K562 (cell line): ENCODE data around the gene ID2. TPM values are rescaled to one million over a fixed set of nuclear protein-coding genes. Genes with fewer than 3 reads are reported as not detected.
A peak's percentile ranks its signal among the peaks of the same experiment; 100 is the strongest.

Experiments used
- ATAC-seq: fragments of 200-7000 bp; cut with Tn5 transposase; 3 replicates; pipeline ENCODE4 v1.9.1; 2020; ENCODE audit warnings: moderate library complexity
- BruUV-seq: library from RNA; stranded (reverse); fragments of 400-500 nt; replicated peaks from 2 replicates; lab custom pipeline; 2021; lab: Mats Ljungman, UMichigan
- CTCF ChIA-PET: fragments of 300-600 bp; formaldehyde crosslinking; extraction: SDS; loops from one replicate; lab custom pipeline; 2021; ENCODE audit warnings: low intra/inter-chr PET ratio; lab: Yijun Ruan, JAX
- POLR2A ChIA-PET: fragments of 300-600, 350-650 bp; sonication (Branson Sonifier 250); formaldehyde crosslinking; extraction: SDS; loops from one replicate; lab custom pipeline; 2021; ENCODE audit warnings: antibody characterized with exemption, inconsistent platforms; lab: Yijun Ruan, JAX
- DNase-seq, 4 experiments: peaks; one replicate each; pipeline versions ENCODE4 v3.0.0 to v3.0.0-alpha.2; 2011 to 2018; ENCODE audit warnings: low spot score in 3 of 4, mixed read lengths in 3 of 4; ENCODE audit errors: extremely low read depth in 1 of 4
- FAIRE-seq: peaks from 2 replicates; lab custom pipeline; 2011; peaks lifted over from hg19 to GRCh38; lab: Jason Lieb, UNC
- H2AFZ ChIP-seq: 2 replicates; pipeline ENCODE4 v1.6.0; 2011; ENCODE audit warnings: low read depth, low read length, control low read depth, inconsistent platforms
- H3K27ac ChIP-seq: fragments of 200-600 bp; 3 replicates; pipeline ENCODE4 v1.8.0; 2011; ENCODE audit warnings: low read depth, mild to moderate bottlenecking, control low read depth, inconsistent platforms, low read length, moderate library complexity, mixed read lengths; ENCODE audit errors: extremely low read depth
- H3K27me3 ChIP-seq, 2 experiments: fragments of 300-600 bp in 1 of 2; 2 replicates in 1 of 2; 3 replicates in 1 of 2; pipeline versions ENCODE4 v1.6.0 to v1.8.0; 2011; ENCODE audit warnings: inconsistent platforms in 2 of 2, low read length in 2 of 2, mild to moderate bottlenecking in 1 of 2, mixed read lengths in 1 of 2, moderate library complexity in 1 of 2; ENCODE audit not compliant: control insufficient read depth in 2 of 2, insufficient read depth in 2 of 2
- H3K36me3 ChIP-seq: fragments of 300-600 bp; 3 replicates; pipeline ENCODE4 v1.8.0; 2011; ENCODE audit warnings: mild to moderate bottlenecking, low read length, inconsistent platforms; ENCODE audit not compliant: control insufficient read depth, insufficient read depth
- H3K4me1 ChIP-seq, 2 experiments: fragments of 200-600 bp in 1 of 2; replicated peaks in 1 of 2; 2 replicates in 1 of 2; 3 replicates in 1 of 2; pipeline versions ENCODE4 v1.5.1 to v1.8.0; 2011; ENCODE audit warnings: inconsistent platforms in 2 of 2, low read length in 2 of 2, mild to moderate bottlenecking in 1 of 2, mixed read lengths in 1 of 2, moderate library complexity in 1 of 2; ENCODE audit not compliant: control insufficient read depth in 2 of 2, insufficient read depth in 2 of 2
- H3K4me2 ChIP-seq: 2 replicates; pipeline ENCODE4 v1.6.1; 2011; ENCODE audit warnings: low read length, control low read depth, inconsistent platforms, mixed read lengths; ENCODE audit not compliant: insufficient read depth
- H3K4me3 ChIP-seq: fragments of 200-600 bp; sonication (generic), shearing (Covaris generic); 2 replicates; pipeline ENCODE4 v1.5.1; 2016; ENCODE audit warnings: control low read depth, inconsistent platforms
- H3K79me2 ChIP-seq: fragments of 200-600 bp; 3 replicates; pipeline ENCODE4 v1.8.0; 2011; ENCODE audit warnings: low read length, inconsistent platforms; ENCODE audit not compliant: control insufficient read depth, insufficient read depth
- H3K9ac ChIP-seq, 2 experiments: 2 replicates each; pipeline versions ENCODE4 v1.6.0 to v1.6.1; 2011; ENCODE audit warnings: low read depth in 2 of 2, low read length in 2 of 2, control low read depth in 1 of 2, inconsistent platforms in 1 of 2, mild to moderate bottlenecking in 1 of 2, mixed read lengths in 1 of 2; ENCODE audit not compliant: insufficient read depth in 1 of 2
- H3K9me1 ChIP-seq: one replicate; pipeline ENCODE4 v1.6.0; 2011; ENCODE audit warnings: inconsistent platforms, mild to moderate bottlenecking, low read length, moderate library complexity; ENCODE audit not compliant: control insufficient read depth, insufficient read depth
- H3K9me3 ChIP-seq: replicated peaks from 2 replicates; pipeline ENCODE4 v1.5.1; 2011; ENCODE audit warnings: low read depth, low read length, inconsistent platforms; ENCODE audit not compliant: control insufficient read depth, insufficient read depth
- H4K20me1 ChIP-seq: replicated peaks from 2 replicates; pipeline ENCODE4 v1.6.1; 2011; ENCODE audit warnings: low read length, inconsistent platforms, mixed read lengths; ENCODE audit not compliant: control insufficient read depth, insufficient read depth
- NCOA6 ChIP-seq: fragments of 450-650 bp; IDR thresholded peaks from 2 replicates; pipeline ENCODE4 v1.6.1; 2017; ENCODE audit warnings: mild to moderate bottlenecking
- OTX1 ChIP-seq: fragments of 450-650 bp; formaldehyde crosslinking; IDR thresholded peaks from 2 replicates; pipeline ENCODE4 v1.4.0; 2022; ENCODE audit warnings: mild to moderate bottlenecking
- TFAP4 ChIP-seq: sonication (generic); formaldehyde crosslinking; IDR thresholded peaks from 2 replicates; pipeline ENCODE4 v1.8.0; 2022; ENCODE audit warnings: missing genetic modification reagents, mild to moderate bottlenecking, moderate library complexity, borderline replicate concordance
- ZNF274 ChIP-seq: IDR thresholded peaks from 2 replicates; pipeline ENCODE4 v1.6.1; 2011; ENCODE audit warnings: low read depth, mild to moderate bottlenecking, low read length, moderate library complexity, borderline replicate concordance
- WGBS: fragments of 100-300 bp; shearing (Covaris generic); methylation state at CpG from one replicate; pipeline ENCODE4 v1.1.6; 2016; ENCODE audit warnings: low coverage, mixed read lengths; ENCODE audit not compliant: insufficient coverage; ENCODE audit errors: missing lambda C conversion rate; 5-methylcytosine and 5-hydroxymethylcytosine counted together
- in situ Hi-C: fragments of 300-500 bp; cut with MboI; formaldehyde crosslinking; loops from 4 replicates; pipeline ENCODE4 v1.15.0; 2018; ENCODE audit warnings: inconsistent platforms, mixed read lengths
- intact Hi-C: fragments of 100-400 bp; cut with micrococcal nuclease; formaldehyde crosslinking; loops from 2 replicates; pipeline ENCODE4 v1.14.2; 2022
- polyA plus RNA-seq, 8 experiments: library from polyadenylated mRNA; depleted of rRNA in 4 of 8; stranded (reverse) in 5 of 8; unstranded in 3 of 8; fragments of >200 nt; fragmentation: Nextera tagmentation in 2 of 8; fragmentation: Illumina TruSeq in 1 of 8; extraction: Ambion mirVana in 2 of 8; extraction: Trizol in 1 of 8; gene quantifications; 2 replicates each; pipeline versions ENCODE4 v1.2.1 to v1.2.3, GENCODE V29; 2011 to 2014; ENCODE audit warnings: inconsistent platforms in 1 of 8, missing spikeins in 1 of 8
- total RNA-seq, 7 experiments: library from RNA; depleted of rRNA in 6 of 7; stranded (reverse); fragments of >200 nt in 6 of 7; fragmentation: Illumina TruSeq in 2 of 7; extraction: Trizol in 2 of 7; gene quantifications; 2 replicates each; pipeline versions ENCODE4 v1.2.1 to v1.2.3, GENCODE V29; 2011 to 2021; ENCODE audit warnings: low replicate concordance in 1 of 7
- TF ChIP-seq, protein P1 (sequence below): sonication (generic); formaldehyde crosslinking; IDR thresholded peaks from 2 replicates; pipeline ENCODE4 v1.8.1; 2023; ENCODE audit warnings: mild to moderate bottlenecking, missing genetic modification reagents

ID2 gene
- total and polyA plus RNA-seq, 9 of the 15 experiments (the other 6 are each of a cell fraction or from before 2014, with no cell fraction given): 8.0 to 35.7 (median 16.6) TPM

GRCh38 chr2:8676191-8676920, 5.5 kb upstream of the ID2 start:
- no peak overlapping the region for H2AFZ ChIP-seq
- ChIA-PET CTCF (no interaction called here), POLR2A (interaction anchor here (1.2 kb wide), 1 partner anchor 12 kb away, joined by 3 read pairs; no protein-coding TSS in a partner anchor)
- TF ChIP-seq ZNF274 (0 out of 2 replicates have a peak, but pooled peaks have one; percentile 22), TFAP4 (CRISPR knock-in tag) (no peak), NCOA6 (no peak), OTX1 (no peak)
- TF ChIP-seq, protein P1, sequence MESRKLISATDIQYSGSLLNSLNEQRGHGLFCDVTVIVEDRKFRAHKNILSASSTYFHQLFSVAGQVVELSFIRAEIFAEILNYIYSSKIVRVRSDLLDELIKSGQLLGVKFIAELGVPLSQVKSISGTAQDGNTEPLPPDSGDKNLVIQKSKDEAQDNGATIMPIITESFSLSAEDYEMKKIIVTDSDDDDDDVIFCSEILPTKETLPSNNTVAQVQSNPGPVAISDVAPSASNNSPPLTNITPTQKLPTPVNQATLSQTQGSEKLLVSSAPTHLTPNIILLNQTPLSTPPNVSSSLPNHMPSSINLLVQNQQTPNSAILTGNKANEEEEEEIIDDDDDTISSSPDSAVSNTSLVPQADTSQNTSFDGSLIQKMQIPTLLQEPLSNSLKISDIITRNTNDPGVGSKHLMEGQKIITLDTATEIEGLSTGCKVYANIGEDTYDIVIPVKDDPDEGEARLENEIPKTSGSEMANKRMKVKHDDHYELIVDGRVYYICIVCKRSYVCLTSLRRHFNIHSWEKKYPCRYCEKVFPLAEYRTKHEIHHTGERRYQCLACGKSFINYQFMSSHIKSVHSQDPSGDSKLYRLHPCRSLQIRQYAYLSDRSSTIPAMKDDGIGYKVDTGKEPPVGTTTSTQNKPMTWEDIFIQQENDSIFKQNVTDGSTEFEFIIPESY (CRISPR knock-in tag): peak; percentile 75
- TF ChIP-seq, all 486 proteins: peak for 2
- H3K27ac ChIP-seq: no peak overlapping the region
- no peaks in the 10 kb centered on the region; the same call in none of the 2 replicates for H3K9me3 ChIP-seq
- intact Hi-C loops: loop anchor here (5.0 kb wide), 1 partner anchor 1784 kb away; no protein-coding TSS in a partner anchor
- no peaks in the 10 kb centered on the region for H4K20me1 ChIP-seq
- no peak overlapping the region for H3K4me3 ChIP-seq
- H3K9me1 ChIP-seq: no peaks in the 10 kb centered on the region
- no peak overlapping the region; a peak in 1 of 4 replicates for H3K9ac ChIP-seq
- WGBS: 98% methylated on average over 23 of the region's 51 CpGs
- H3K4me2 ChIP-seq: no peak overlapping the region
- H3K4me1 ChIP-seq: peaks cover 26 to 34% of the 10 kb centered on the region in 2 experiments
- no peak for DNase-seq
- peaks cover 4% of the 10 kb centered on the region; the same call in 1 of the 3 replicates for H3K79me2 ChIP-seq
- ATAC-seq: no peak
- in situ Hi-C loops: loop anchor here (25.0 kb wide), 2 partner anchors 664 to 1589 kb away; no protein-coding TSS in a partner anchor
- no peaks in the 10 kb centered on the region for H3K36me3 ChIP-seq
- no peak for FAIRE-seq
- no peaks in the 10 kb centered on the region for H3K27me3 ChIP-seq
- BruUV-seq: no TSS peak
